SU-DHL-6 (cell line): ENCODE results near the gene XRN2.

Source experiments
- H2AFZ ChIP-seq: fragments of 200-600 bp; sonication (generic); 2 replicates; pipeline ENCODE4 v1.6.1; 2014; ENCODE audit warnings: low read depth, mild to moderate bottlenecking, moderate library complexity, mixed read lengths, antibody characterized with exemption, low read length; ENCODE audit not compliant: severe bottlenecking
- H3F3A ChIP-seq: fragments of 200-600 bp; shearing (Covaris generic); 2 replicates; pipeline ENCODE4 v1.6.0; 2016; ENCODE audit warnings: antibody characterized with exemption, mild to moderate bottlenecking; ENCODE audit not compliant: insufficient read depth
- H3K27ac ChIP-seq: fragments of 200-600 bp; sonication (generic); 2 replicates; pipeline ENCODE4 v1.5.1; 2016; ENCODE audit warnings: low read depth, mild to moderate bottlenecking, low read length, moderate library complexity, mixed read lengths
- H3K27me3 ChIP-seq: fragments of 200-600 bp; sonication (generic), shearing (Covaris generic); 2 replicates; pipeline ENCODE4 v1.6.0; 2014; ENCODE audit warnings: mild to moderate bottlenecking, low read length
- H3K36me3 ChIP-seq: fragments of 200-600 bp; sonication (generic); 2 replicates; pipeline ENCODE4 v1.6.1; 2014; ENCODE audit warnings: mild to moderate bottlenecking, low read length, mixed read lengths
- H3K4me2 ChIP-seq: fragments of 300-600, 200-600 bp; shearing (Covaris generic), sonication (generic); 2 replicates; pipeline ENCODE4 v1.6.0; 2014; ENCODE audit warnings: low read length, low read depth, mild to moderate bottlenecking; ENCODE audit not compliant: poor library complexity, severe bottlenecking
- H3K4me3 ChIP-seq: fragments of 200-600 bp; sonication (generic); 2 replicates; pipeline ENCODE4 v1.5.1; 2014; ENCODE audit warnings: antibody characterized with exemption, low read length, mild to moderate bottlenecking, mixed read lengths; ENCODE audit not compliant: insufficient read depth, poor library complexity, severe bottlenecking
- H3K79me2 ChIP-seq: fragments of 200-600 bp; sonication (generic); 2 replicates; pipeline ENCODE4 v1.6.1; 2014; ENCODE audit warnings: mild to moderate bottlenecking, low read length, moderate library complexity; ENCODE audit not compliant: insufficient read depth
- H3K9ac ChIP-seq: fragments of 200-600 bp; sonication (generic); 2 replicates; pipeline ENCODE4 v1.7.0; 2014; ENCODE audit warnings: mild to moderate bottlenecking, low read length
- H3K9me2 ChIP-seq: fragments of 200-600 bp; sonication (generic); replicated peaks from 2 replicates; pipeline ENCODE4 v1.6.1; 2014; ENCODE audit warnings: low read length; ENCODE audit not compliant: insufficient read depth
- H3K9me3 ChIP-seq: fragments of 200-600 bp; sonication (generic); 2 replicates; pipeline ENCODE4 v1.6.1; 2014; ENCODE audit warnings: low read length, mixed read lengths; ENCODE audit not compliant: insufficient read depth
- H4K20me1 ChIP-seq: fragments of 200-600 bp; sonication (generic); 2 replicates; pipeline ENCODE4 v1.6.1; 2014; ENCODE audit warnings: low read depth, mild to moderate bottlenecking, antibody characterized with exemption, low read length, moderate library complexity, mixed read lengths
- CTCF ChIP-seq: fragments of 200-600 bp; sonication (generic); IDR thresholded peaks from one replicate; pipeline ENCODE4 v1.5.1; 2017; ENCODE audit warnings: antibody characterized with exemption, mild to moderate bottlenecking, low read length, moderate library complexity; ENCODE audit not compliant: insufficient read depth, poor library complexity, severe bottlenecking
- EZH2phosphoT487 ChIP-seq: fragments of 200-600 bp; sonication (generic), shearing (Covaris generic); conservative IDR thresholded peaks from 2 replicates; pipeline ENCODE4 v1.6.1; 2018; ENCODE audit warnings: mild to moderate bottlenecking, antibody characterized with exemption, low read length, moderate library complexity, mixed read lengths

XRN2 gene

GRCh38 chr20:21344206-21344900, 41.2 kb downstream of the XRN2 start:
- Histone ChIP-seq H3K27ac (no peak overlapping the region), H4K20me1 (peaks cover 10% of the 10 kb centered on the region; the same call in 1 of the 2 replicates), H3K36me3 (peaks cover 50% of the 10 kb centered on the region), H3K4me2 (no peak overlapping the region), H3K79me2 (no peaks in the 10 kb centered on the region), H3K4me3 (no peak overlapping the region), H3K9me2 (no peaks in the 10 kb centered on the region), H2AFZ (no peak overlapping the region), H3K27me3 (no peaks in the 10 kb centered on the region), H3F3A (no peaks in the 10 kb centered on the region), H3K9me3 (no peaks in the 10 kb centered on the region), H3K9ac (no peak overlapping the region)
- TF ChIP-seq CTCF (no peak), EZH2phosphoT487 (no peak)

GRCh38 chr20:21344961-21345360, 41.8 kb downstream of the XRN2 start:
- H3K9ac ChIP-seq = no peak overlapping the region
- no peaks in the 10 kb centered on the region for H3K79me2 ChIP-seq
- H3K9me2 ChIP-seq = no peaks in the 10 kb centered on the region
- TF ChIP-seq EZH2phosphoT487 = no peak
- TF ChIP-seq CTCF = no peak
- peaks cover 51% of the 10 kb centered on the region for H3K36me3 ChIP-seq
- no peaks in the 10 kb centered on the region for H3F3A ChIP-seq
- H3K4me3 ChIP-seq = no peak overlapping the region
- no peak overlapping the region for H3K27ac ChIP-seq
- no peak overlapping the region for H2AFZ ChIP-seq
- H3K27me3 ChIP-seq = no peaks in the 10 kb centered on the region
- no peaks in the 10 kb centered on the region for H3K9me3 ChIP-seq
- no peak overlapping the region for H3K4me2 ChIP-seq
- peaks cover 10% of the 10 kb centered on the region; the same call in 1 of the 2 replicates for H4K20me1 ChIP-seq

GRCh38 chr20:21352703-21353102, 49.6 kb downstream of the XRN2 start:
- Histone ChIP-seq H3K4me2 (no peak overlapping the region), H3K9ac (no peak overlapping the region), H3K36me3 (peaks cover 42% of the 10 kb centered on the region), H3K9me3 (no peaks in the 10 kb centered on the region), H3K9me2 (no peaks in the 10 kb centered on the region), H4K20me1 (0 out of 2 replicates have a peak, but pooled peaks cover 1% of the 10 kb centered on the region), H3K27me3 (no peaks in the 10 kb centered on the region), H3F3A (no peaks in the 10 kb centered on the region; the same call in 1 of the 2 replicates), H2AFZ (no peak overlapping the region), H3K4me3 (no peak overlapping the region), H3K79me2 (no peaks in the 10 kb centered on the region), H3K27ac (no peak overlapping the region)
- no peak for TF ChIP-seq EZH2phosphoT487
- TF ChIP-seq CTCF = no peak
